A673 (cell line): ENCODE data around the gene GABRP. TPM values are rescaled to one million over a fixed set of nuclear protein-coding genes. Genes with fewer than 3 reads are reported as not detected.
"Not testable (repeated sequence)": the region's sequence is repeated elsewhere in the genome, so short reads cannot be mapped to it uniquely, and the experiment has no call there.

Experiments
- BruUV-seq: library from RNA; stranded (reverse); fragments of 400-500 nt; replicated peaks from 2 replicates; lab custom pipeline; 2021; lab: Mats Ljungman, UMichigan
- CTCF ChIA-PET: fragments of 300-600 bp; sonication (Branson Sonifier 250); formaldehyde crosslinking; loops from one replicate; lab custom pipeline; 2022; ENCODE audit warnings: antibody characterized with exemption; lab: Charles Lee
- POLR2A ChIA-PET: fragments of 300-600 bp; sonication (Branson Sonifier 250); formaldehyde crosslinking; loops from one replicate; lab custom pipeline; 2022; ENCODE audit warnings: antibody characterized with exemption; ENCODE audit not compliant: low non-redundant PET; lab: Charles Lee
- DNase-seq: peaks from one replicate; pipeline ENCODE4 v3.0.0-alpha.2; 2015; ENCODE audit warnings: low spot score
- H3K27ac ChIP-seq: fragments of 200-600 bp; sonication (generic); 2 replicates; pipeline ENCODE4 v1.5.1; 2016; ENCODE audit warnings: mixed run types, low read depth, mild to moderate bottlenecking, mixed read lengths, antibody characterized with exemption, low read length; ENCODE audit not compliant: poor library complexity, severe bottlenecking
- H3K27me3 ChIP-seq: fragments of 200-600 bp; sonication (generic); replicated peaks from 2 replicates; pipeline ENCODE4 v1.6.1; 2017; ENCODE audit warnings: mixed run types, low read depth, mild to moderate bottlenecking, mixed read lengths, antibody characterized with exemption, low read length; ENCODE audit not compliant: insufficient read depth, poor library complexity
- H3K36me3 ChIP-seq: fragments of 200-600 bp; sonication (generic); 2 replicates; pipeline ENCODE4 v1.6.1; 2016; ENCODE audit warnings: mixed run types, mild to moderate bottlenecking, mixed read lengths, antibody characterized with exemption, low read length; ENCODE audit not compliant: insufficient read depth, poor library complexity, severe bottlenecking
- H3K4me1 ChIP-seq: fragments of 200-600 bp; sonication (generic); 2 replicates; pipeline ENCODE4 v1.6.1; 2017; ENCODE audit warnings: mixed run types, mild to moderate bottlenecking, mixed read lengths, antibody characterized with exemption, low read length; ENCODE audit not compliant: insufficient read depth, poor library complexity, severe bottlenecking
- H3K4me3 ChIP-seq: fragments of 200-600 bp; sonication (generic); 2 replicates; pipeline ENCODE4 v1.5.1; 2016; ENCODE audit warnings: low read depth, mixed run types, mild to moderate bottlenecking, mixed read lengths, low read length; ENCODE audit not compliant: poor library complexity, severe bottlenecking
- H3K9me3 ChIP-seq: fragments of 200-600 bp; sonication (generic); 2 replicates; pipeline ENCODE4 v1.6.1; 2016; ENCODE audit warnings: mixed run types, low read depth, mild to moderate bottlenecking, mixed read lengths, antibody characterized with exemption, low read length; ENCODE audit not compliant: poor library complexity, severe bottlenecking
- EZH2 ChIP-seq: fragments of 200-600 bp; sonication (generic); IDR thresholded peaks from 2 replicates; pipeline ENCODE4 v1.6.1; 2017; ENCODE audit warnings: borderline replicate concordance, low read depth, mild to moderate bottlenecking, mixed read lengths, antibody characterized with exemption, low read length; ENCODE audit not compliant: poor library complexity, severe bottlenecking
- intact Hi-C: fragments of 100-400 bp; cut with micrococcal nuclease; formaldehyde crosslinking; loops from one replicate; pipeline ENCODE4 v1.10.0; 2022; ENCODE audit not compliant: unreplicated experiment
- total RNA-seq: library from RNA; stranded (reverse); gene quantifications from 2 replicates; pipeline ENCODE4 v1.2.3, GENCODE V29; 2021
- TF ChIP-seq, protein P1 (sequence below): fragments of 300-800, 200-600 bp; sonication (generic); conservative IDR thresholded peaks from 2 replicates; pipeline ENCODE4 v1.5.1; 2017; ENCODE audit warnings: low read depth, mild to moderate bottlenecking, antibody characterized with exemption, low read length, moderate library complexity, mixed read lengths

GABRP gene
- total RNA-seq, 1 experiment from 2014 or later = 0.09 TPM

DNA sequence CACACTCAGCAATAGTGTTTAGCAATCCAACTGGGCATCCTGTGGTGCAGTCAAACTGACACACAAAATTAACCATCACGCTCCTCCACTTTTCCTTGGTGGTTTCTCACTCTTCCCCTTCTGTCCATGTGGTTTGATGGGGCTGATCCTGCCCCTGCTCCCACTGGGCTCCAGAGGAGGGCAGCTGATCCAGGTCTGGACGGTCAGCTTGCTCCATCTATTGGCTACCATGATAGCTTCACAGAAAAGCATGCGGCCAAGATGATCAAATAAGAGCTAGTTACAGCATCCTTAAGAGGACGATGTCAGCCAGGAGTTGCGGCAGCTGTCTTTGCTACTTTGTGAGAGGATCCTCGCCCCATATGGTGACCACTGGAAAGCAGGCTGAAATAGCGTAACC lies 48.7 kb downstream of the GABRP start:
- no peaks in the 10 kb centered on the region for H3K27me3 ChIP-seq
- ChIA-PET POLR2A (no interaction called here), CTCF (no interaction called here)
- H3K9me3 ChIP-seq = no peaks in the 10 kb centered on the region
- no peak overlapping the region for H3K27ac ChIP-seq
- intact Hi-C loops = no loop called here
- no TSS peak for BruUV-seq
- no peaks in the 10 kb centered on the region for H3K4me1 ChIP-seq
- no peak overlapping the region for H3K4me3 ChIP-seq
- H3K36me3 ChIP-seq = no peaks in the 10 kb centered on the region
- no peak for TF ChIP-seq EZH2
- TF ChIP-seq, protein P1, sequence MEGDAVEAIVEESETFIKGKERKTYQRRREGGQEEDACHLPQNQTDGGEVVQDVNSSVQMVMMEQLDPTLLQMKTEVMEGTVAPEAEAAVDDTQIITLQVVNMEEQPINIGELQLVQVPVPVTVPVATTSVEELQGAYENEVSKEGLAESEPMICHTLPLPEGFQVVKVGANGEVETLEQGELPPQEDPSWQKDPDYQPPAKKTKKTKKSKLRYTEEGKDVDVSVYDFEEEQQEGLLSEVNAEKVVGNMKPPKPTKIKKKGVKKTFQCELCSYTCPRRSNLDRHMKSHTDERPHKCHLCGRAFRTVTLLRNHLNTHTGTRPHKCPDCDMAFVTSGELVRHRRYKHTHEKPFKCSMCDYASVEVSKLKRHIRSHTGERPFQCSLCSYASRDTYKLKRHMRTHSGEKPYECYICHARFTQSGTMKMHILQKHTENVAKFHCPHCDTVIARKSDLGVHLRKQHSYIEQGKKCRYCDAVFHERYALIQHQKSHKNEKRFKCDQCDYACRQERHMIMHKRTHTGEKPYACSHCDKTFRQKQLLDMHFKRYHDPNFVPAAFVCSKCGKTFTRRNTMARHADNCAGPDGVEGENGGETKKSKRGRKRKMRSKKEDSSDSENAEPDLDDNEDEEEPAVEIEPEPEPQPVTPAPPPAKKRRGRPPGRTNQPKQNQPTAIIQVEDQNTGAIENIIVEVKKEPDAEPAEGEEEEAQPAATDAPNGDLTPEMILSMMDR = no peak
- no peak for DNase-seq

DNA sequence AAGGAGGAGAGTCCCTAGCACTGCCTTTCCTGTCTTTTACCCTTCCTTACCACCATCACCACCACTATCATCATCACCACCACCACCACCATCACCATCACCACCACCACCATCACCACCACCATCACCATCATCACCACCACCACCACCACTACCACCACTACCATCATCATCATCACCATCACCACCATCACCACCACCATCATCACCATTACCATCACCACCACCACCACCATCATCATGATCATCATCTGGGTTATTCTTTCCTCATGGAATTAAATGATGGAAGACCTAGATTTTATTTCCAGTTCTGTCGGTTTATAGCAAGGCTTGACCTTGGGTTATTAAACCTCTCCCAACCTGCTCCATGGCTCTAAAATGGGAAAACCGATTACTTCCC lies 50.5 kb downstream of the GABRP start:
- H3K4me3 ChIP-seq, H3K4me1 ChIP-seq, BruUV-seq, intact Hi-C loops, CTCF ChIA-PET, H3K27ac ChIP-seq, H3K9me3 ChIP-seq, H3K27me3 ChIP-seq, POLR2A ChIA-PET, H3K36me3 ChIP-seq, DNase-seq: not testable (repeated sequence)

DNA sequence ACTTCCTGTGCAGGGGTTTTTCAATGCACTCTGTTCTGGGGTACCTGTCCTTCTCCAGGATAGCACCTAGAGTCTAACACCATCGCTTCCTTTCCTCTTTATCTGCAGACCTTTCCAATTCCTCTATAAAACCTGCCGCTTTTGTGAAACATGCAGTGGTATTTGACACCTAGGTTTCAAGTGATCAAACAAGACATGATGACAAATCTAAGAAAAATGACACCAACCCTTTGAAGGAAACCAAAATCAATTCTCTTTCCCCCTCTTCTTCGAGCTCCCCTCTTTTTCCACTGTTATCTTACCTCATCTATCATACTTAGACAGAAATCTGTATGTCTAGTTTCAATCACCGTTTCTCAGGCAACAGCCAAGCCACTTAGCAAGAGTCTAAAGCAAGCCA lies 52.7 kb downstream of the GABRP start:
- Histone ChIP-seq H3K9me3 (no peaks in the 10 kb centered on the region), H3K4me1 (no peaks in the 10 kb centered on the region), H3K4me3 (no peak overlapping the region), H3K36me3 (no peaks in the 10 kb centered on the region), H3K27ac (no peak overlapping the region), H3K27me3 (no peaks in the 10 kb centered on the region)
- TF ChIP-seq, protein P1 = no peak
- no peak for TF ChIP-seq EZH2
- CTCF ChIA-PET = no interaction called here
- no TSS peak for BruUV-seq
- intact Hi-C loops = no loop called here
- DNase-seq = no peak
- POLR2A ChIA-PET = no interaction called here

DNA sequence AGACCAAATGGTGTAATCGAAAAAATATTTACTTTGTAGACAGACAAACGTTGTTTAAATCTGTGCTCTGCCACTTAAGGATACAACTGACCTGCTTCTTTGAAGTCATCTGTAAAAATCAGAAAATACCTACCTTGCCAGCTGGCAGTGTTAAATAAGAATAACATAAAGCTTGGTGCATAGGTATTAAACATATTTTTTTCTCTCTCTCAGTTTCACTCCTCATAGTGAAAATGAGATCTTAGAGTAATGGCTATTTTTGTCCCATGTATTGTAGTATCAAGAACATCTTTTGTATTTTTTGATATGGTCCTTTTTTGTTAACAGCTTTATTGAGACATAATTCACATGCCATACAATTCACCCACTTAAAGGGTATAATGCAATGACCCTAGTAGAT lies 60.3 kb downstream of the GABRP start:
- DNase-seq = no peak

More for the DNA sequence above, 60.3 kb downstream of the GABRP start:
- BruUV-seq = no TSS peak
- no peaks in the 10 kb centered on the region for H3K27me3 ChIP-seq
- TF ChIP-seq EZH2 = no peak
- TF ChIP-seq, protein P1 = no peak
- no peak overlapping the region for H3K27ac ChIP-seq
- POLR2A ChIA-PET = no interaction called here
- H3K4me1 ChIP-seq = no peaks in the 10 kb centered on the region
- intact Hi-C loops = no loop called here
- no peak overlapping the region for H3K4me3 ChIP-seq
- H3K36me3 ChIP-seq = no peaks in the 10 kb centered on the region
- H3K9me3 ChIP-seq = no peaks in the 10 kb centered on the region
- CTCF ChIA-PET = interaction anchor here (0.6 kb wide), 1 partner anchor 486 kb away, joined by 3 read pairs; no protein-coding TSS in a partner anchor
